HCT116 (cell line): ENCODE results near the gene EYA3.

Experiments
- CBX3 ChIP-seq: IDR thresholded peaks from 2 replicates; pipeline ENCODE4 v1.6.1; 2012; ENCODE audit warnings: low read depth
- EZH2 ChIP-seq: fragments of 200-600 bp; sonication (generic); IDR thresholded peaks from 2 replicates; pipeline ENCODE4 v1.6.1; 2017; ENCODE audit warnings: antibody characterized with exemption, mixed run types
- EZH2phosphoT487 ChIP-seq: fragments of 200-600 bp; IDR thresholded peaks from 2 replicates; pipeline ENCODE4 v1.6.1; 2018; ENCODE audit warnings: antibody characterized with exemption, borderline replicate concordance
- FOSL1 ChIP-seq: IDR thresholded peaks from 2 replicates; pipeline ENCODE4 v1.6.1; 2012; ENCODE audit warnings: low read depth
- POLR2A ChIP-seq: IDR thresholded peaks from 2 replicates; pipeline ENCODE4 v1.7.0; 2011; ENCODE audit warnings: borderline replicate concordance; ENCODE audit not compliant: insufficient read depth, insufficient read length; ENCODE audit errors: extremely low read depth
- POLR2AphosphoS5 ChIP-seq: IDR thresholded peaks from 2 replicates; pipeline ENCODE4 v1.6.1; 2011; ENCODE audit warnings: mild to moderate bottlenecking, low read depth, low read length, moderate library complexity
- SP1 ChIP-seq: IDR thresholded peaks from 2 replicates; pipeline ENCODE4 v1.6.1; 2012; ENCODE audit warnings: low read depth
- TCF7L2 ChIP-seq: IDR thresholded peaks from 2 replicates; pipeline ENCODE4 v1.7.0; 2011; ENCODE audit warnings: borderline replicate concordance, inconsistent platforms; ENCODE audit not compliant: insufficient read depth, insufficient read length; ENCODE audit errors: extremely low read depth
- YY1 ChIP-seq: IDR thresholded peaks from 2 replicates; pipeline ENCODE4 v1.6.1; 2011; ENCODE audit warnings: low read length, low read depth, moderate library complexity, mild to moderate bottlenecking; ENCODE audit not compliant: insufficient replicate concordance; ENCODE audit errors: extremely low read depth
- ZFX ChIP-seq: fragments of 450-650 bp; IDR thresholded peaks from 2 replicates; pipeline ENCODE4 v1.6.1; 2017
- TF ChIP-seq, protein P1 (sequence below), 3 experiments: fragments of 200-600 bp in 1 of 3; sonication (generic) in 1 of 3; IDR thresholded peaks in 2 of 3; conservative IDR thresholded peaks in 1 of 3; 2 replicates each; pipeline ENCODE4 v1.5.1; 2012 to 2017; ENCODE audit warnings: low read depth in 2 of 3, low read length in 2 of 3, antibody characterized with exemption in 1 of 3, borderline replicate concordance in 1 of 3, control low read depth in 1 of 3, mild to moderate bottlenecking in 1 of 3, mixed read lengths in 1 of 3, mixed run types in 1 of 3, moderate library complexity in 1 of 3; ENCODE audit not compliant: insufficient read depth in 1 of 3
- TF ChIP-seq, protein P2 (sequence below): IDR thresholded peaks from 2 replicates; pipeline ENCODE4 v1.6.1; 2012
- TF ChIP-seq, protein P3 (sequence below): IDR thresholded peaks from 2 replicates; pipeline ENCODE4 v1.6.1; 2012
- TF ChIP-seq, protein P4 (sequence below): IDR thresholded peaks from 2 replicates; pipeline ENCODE4 v1.6.1; 2012; ENCODE audit warnings: low read depth

DNA sequence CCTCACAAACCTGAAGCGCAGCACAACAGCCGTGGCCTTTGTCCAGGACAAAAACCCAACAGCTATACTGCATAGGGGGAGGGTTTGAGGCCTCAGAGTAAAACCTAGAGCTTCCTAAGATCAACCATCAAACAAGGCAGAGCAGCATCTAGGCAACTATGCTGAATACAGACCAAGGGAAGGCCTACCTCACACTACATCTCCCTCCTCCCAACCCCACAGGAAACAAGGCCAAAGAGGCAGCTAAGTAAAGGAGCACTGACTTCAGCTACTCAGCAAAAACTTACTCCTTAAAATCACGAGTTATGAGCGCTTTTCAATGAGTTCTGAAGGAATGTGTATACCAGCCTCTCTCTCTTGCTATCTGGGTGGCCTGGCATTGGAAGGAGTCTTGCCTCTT is 116.3 kb downstream of the EYA3 start:
- TF ChIP-seq POLR2A: no peak
- TF ChIP-seq, protein P1, sequence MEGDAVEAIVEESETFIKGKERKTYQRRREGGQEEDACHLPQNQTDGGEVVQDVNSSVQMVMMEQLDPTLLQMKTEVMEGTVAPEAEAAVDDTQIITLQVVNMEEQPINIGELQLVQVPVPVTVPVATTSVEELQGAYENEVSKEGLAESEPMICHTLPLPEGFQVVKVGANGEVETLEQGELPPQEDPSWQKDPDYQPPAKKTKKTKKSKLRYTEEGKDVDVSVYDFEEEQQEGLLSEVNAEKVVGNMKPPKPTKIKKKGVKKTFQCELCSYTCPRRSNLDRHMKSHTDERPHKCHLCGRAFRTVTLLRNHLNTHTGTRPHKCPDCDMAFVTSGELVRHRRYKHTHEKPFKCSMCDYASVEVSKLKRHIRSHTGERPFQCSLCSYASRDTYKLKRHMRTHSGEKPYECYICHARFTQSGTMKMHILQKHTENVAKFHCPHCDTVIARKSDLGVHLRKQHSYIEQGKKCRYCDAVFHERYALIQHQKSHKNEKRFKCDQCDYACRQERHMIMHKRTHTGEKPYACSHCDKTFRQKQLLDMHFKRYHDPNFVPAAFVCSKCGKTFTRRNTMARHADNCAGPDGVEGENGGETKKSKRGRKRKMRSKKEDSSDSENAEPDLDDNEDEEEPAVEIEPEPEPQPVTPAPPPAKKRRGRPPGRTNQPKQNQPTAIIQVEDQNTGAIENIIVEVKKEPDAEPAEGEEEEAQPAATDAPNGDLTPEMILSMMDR (IDR thresholded peaks at IDR 0.05 in 2 of 3, conservative IDR thresholded peaks at IDR 0.05 in 1 of 3; ENCODE audit: borderline replicate concordance in 1 of 3, insufficient read depth in 1 of 3, low read depth in 2 of 3, low read length in 2 of 3): no peak
- TF ChIP-seq ZFX: no peak
- TF ChIP-seq, protein P2, sequence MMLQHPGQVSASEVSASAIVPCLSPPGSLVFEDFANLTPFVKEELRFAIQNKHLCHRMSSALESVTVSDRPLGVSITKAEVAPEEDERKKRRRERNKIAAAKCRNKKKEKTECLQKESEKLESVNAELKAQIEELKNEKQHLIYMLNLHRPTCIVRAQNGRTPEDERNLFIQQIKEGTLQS: no peak
- TF ChIP-seq EZH2: no peak
- TF ChIP-seq SP1: no peak
- TF ChIP-seq, protein P3, sequence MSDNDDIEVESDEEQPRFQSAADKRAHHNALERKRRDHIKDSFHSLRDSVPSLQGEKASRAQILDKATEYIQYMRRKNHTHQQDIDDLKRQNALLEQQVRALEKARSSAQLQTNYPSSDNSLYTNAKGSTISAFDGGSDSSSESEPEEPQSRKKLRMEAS: no peak
- no peak for TF ChIP-seq POLR2AphosphoS5
- no peak for TF ChIP-seq YY1
- no peak for TF ChIP-seq EZH2phosphoT487
- TF ChIP-seq, protein P4, sequence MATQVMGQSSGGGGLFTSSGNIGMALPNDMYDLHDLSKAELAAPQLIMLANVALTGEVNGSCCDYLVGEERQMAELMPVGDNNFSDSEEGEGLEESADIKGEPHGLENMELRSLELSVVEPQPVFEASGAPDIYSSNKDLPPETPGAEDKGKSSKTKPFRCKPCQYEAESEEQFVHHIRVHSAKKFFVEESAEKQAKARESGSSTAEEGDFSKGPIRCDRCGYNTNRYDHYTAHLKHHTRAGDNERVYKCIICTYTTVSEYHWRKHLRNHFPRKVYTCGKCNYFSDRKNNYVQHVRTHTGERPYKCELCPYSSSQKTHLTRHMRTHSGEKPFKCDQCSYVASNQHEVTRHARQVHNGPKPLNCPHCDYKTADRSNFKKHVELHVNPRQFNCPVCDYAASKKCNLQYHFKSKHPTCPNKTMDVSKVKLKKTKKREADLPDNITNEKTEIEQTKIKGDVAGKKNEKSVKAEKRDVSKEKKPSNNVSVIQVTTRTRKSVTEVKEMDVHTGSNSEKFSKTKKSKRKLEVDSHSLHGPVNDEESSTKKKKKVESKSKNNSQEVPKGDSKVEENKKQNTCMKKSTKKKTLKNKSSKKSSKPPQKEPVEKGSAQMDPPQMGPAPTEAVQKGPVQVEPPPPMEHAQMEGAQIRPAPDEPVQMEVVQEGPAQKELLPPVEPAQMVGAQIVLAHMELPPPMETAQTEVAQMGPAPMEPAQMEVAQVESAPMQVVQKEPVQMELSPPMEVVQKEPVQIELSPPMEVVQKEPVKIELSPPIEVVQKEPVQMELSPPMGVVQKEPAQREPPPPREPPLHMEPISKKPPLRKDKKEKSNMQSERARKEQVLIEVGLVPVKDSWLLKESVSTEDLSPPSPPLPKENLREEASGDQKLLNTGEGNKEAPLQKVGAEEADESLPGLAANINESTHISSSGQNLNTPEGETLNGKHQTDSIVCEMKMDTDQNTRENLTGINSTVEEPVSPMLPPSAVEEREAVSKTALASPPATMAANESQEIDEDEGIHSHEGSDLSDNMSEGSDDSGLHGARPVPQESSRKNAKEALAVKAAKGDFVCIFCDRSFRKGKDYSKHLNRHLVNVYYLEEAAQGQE: no peak
- no peak for TF ChIP-seq CBX3
- no peak for TF ChIP-seq TCF7L2
- no peak for TF ChIP-seq FOSL1
